GM13976 (cell line): ENCODE results near the gene HEATR9.
A peak's percentile ranks its signal among the peaks of the same experiment; 100 is the strongest.

Experiments
- DNase-seq: peaks from one replicate; pipeline ENCODE4 v3.0.0; 2012; ENCODE audit warnings: low spot score
- in situ Hi-C: fragments of 300-500 bp; cut with MboI; formaldehyde crosslinking; loops from one replicate; pipeline ENCODE4 v1.12.0; 2022; ENCODE audit warnings: low sequenced_read_pairs, mixed read lengths, inconsistent platforms; ENCODE audit not compliant: unreplicated experiment
- TF ChIP-seq, protein P1 (sequence below): IDR thresholded peaks from 2 replicates; pipeline ENCODE4 v1.5.1; 2012; ENCODE audit warnings: borderline replicate concordance, mild to moderate bottlenecking; ENCODE audit not compliant: insufficient read depth; ENCODE audit errors: extremely low read depth, missing control alignments, control extremely low read depth

Gene HEATR9

DNA sequence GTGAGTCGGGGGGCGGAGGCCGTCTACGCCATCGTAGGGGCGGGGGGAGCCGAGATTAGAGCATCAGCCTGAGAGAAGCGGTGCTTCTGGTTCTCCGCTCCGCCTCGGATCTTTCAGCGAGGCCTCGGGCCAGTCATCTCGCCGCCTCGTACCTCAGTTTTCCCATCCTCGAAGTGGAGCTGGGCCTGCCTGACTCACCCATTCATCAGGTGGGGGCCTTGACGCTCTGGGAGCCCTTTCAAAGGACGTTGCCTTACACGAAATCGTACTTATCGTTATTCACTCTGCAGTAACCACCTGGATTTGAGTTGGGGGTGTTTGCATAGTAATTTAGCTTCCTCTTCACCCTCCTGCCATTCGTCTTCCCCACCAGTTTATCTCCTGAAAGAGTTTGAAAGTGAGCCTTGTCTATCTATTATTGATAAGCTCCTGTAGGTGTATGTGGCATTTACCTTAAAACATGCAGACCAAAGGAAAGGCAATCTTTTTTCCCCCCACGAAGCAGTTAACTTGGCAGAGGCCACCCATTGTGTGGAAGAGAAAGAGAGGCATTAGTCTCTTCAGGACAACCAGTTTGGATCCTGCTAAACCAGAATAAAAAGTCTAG lies 58.7 kb downstream of the HEATR9 start:
- TF ChIP-seq, protein P1, sequence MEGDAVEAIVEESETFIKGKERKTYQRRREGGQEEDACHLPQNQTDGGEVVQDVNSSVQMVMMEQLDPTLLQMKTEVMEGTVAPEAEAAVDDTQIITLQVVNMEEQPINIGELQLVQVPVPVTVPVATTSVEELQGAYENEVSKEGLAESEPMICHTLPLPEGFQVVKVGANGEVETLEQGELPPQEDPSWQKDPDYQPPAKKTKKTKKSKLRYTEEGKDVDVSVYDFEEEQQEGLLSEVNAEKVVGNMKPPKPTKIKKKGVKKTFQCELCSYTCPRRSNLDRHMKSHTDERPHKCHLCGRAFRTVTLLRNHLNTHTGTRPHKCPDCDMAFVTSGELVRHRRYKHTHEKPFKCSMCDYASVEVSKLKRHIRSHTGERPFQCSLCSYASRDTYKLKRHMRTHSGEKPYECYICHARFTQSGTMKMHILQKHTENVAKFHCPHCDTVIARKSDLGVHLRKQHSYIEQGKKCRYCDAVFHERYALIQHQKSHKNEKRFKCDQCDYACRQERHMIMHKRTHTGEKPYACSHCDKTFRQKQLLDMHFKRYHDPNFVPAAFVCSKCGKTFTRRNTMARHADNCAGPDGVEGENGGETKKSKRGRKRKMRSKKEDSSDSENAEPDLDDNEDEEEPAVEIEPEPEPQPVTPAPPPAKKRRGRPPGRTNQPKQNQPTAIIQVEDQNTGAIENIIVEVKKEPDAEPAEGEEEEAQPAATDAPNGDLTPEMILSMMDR = no peak
- in situ Hi-C loops = no loop called here
- DNase-seq = no peak

GRCh38 chr17:35808962-35809854 lies 59.5 kb downstream of the HEATR9 start, which contains the start of gene TAF15:
Gene TAF15 (plus strand): TSS chr17:35809484. CDS start chr17:35809570, 86 bp downstream.
- TF ChIP-seq, protein P1 = peak; percentile 85
- in situ Hi-C loops = no loop called here

GRCh38 chr17:35808240-35808961 lies 60.3 kb downstream of the HEATR9 start:
- DNase-seq = no peak
- TF ChIP-seq, protein P1 = no peak
- in situ Hi-C loops = no loop called here

More at GRCh38 chr17:35808962-35809854, 59.5 kb downstream of the HEATR9 start, which contains the start of gene TAF15:
- peak; percentile 95 for DNase-seq

GRCh38 chr17:35807371-35808144 lies 61.1 kb downstream of the HEATR9 start:
- DNase-seq = no peak
- in situ Hi-C loops = no loop called here
- TF ChIP-seq, protein P1 = no peak
